Measurements from ENCODE around the gene STPG2.

GRCh38 chr4:97531351-97531750 is 611.9 kb downstream of the STPG2 start:
- TF ChIP-seq POLR2A (IDR thresholded peaks at IDR 0.05) = no peak
- TF ChIP-seq CTCF (IDR thresholded peaks at IDR 0.05) = no peak
